ENCODE measurements around the gene PLA2G4D. TPM values are rescaled to one million over a fixed set of nuclear protein-coding genes. Genes with fewer than 3 reads are reported as not detected.
A peak's percentile ranks its signal among the peaks of the same experiment; 100 is the strongest.

PLA2G4D gene
- total RNA-seq, 1 donor from 2014 or later: not detected

GRCh38 chr15:42139596-42139995, 45.2 kb upstream of the PLA2G4D start:
- TF ChIP-seq, protein P1, sequence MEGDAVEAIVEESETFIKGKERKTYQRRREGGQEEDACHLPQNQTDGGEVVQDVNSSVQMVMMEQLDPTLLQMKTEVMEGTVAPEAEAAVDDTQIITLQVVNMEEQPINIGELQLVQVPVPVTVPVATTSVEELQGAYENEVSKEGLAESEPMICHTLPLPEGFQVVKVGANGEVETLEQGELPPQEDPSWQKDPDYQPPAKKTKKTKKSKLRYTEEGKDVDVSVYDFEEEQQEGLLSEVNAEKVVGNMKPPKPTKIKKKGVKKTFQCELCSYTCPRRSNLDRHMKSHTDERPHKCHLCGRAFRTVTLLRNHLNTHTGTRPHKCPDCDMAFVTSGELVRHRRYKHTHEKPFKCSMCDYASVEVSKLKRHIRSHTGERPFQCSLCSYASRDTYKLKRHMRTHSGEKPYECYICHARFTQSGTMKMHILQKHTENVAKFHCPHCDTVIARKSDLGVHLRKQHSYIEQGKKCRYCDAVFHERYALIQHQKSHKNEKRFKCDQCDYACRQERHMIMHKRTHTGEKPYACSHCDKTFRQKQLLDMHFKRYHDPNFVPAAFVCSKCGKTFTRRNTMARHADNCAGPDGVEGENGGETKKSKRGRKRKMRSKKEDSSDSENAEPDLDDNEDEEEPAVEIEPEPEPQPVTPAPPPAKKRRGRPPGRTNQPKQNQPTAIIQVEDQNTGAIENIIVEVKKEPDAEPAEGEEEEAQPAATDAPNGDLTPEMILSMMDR (IDR thresholded peaks at IDR 0.05; ENCODE audit: insufficient read depth, low read length, poor library complexity, severe bottlenecking): no peak
- H3K36me3 ChIP-seq (ENCODE audit: control insufficient read depth, insufficient read depth, low read length): no peaks in the 10 kb centered on the region
- no peak overlapping the region for H3K4me3 ChIP-seq (ENCODE audit: low read depth, low read length)
- H3K27me3 ChIP-seq (ENCODE audit: control insufficient read depth, insufficient read depth, low read length): peaks cover 7% of the 10 kb centered on the region
- no peak for DNase-seq (ENCODE audit: low read depth)

DNA sequence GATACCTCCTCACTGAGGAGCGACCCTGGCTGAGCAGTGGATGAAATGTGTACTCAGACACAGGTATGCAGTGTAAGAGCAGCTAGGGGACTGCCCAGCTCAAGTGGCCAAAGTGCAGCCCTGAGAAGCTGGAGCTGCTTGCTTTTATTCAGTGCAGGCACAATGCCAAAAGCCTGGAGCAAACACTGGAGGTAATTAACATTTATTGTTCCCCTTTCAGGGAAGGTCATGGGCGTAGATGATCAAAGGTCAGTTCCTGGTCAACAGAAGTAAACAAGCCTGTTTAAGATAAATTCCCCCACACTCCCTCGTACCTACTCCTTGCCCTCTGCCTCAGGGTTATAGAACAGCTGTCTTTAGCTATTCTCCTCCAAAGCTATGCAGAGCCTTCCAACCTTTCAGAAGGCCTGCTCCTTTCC, 44.6 kb upstream of the PLA2G4D start:
- H3K4me3 ChIP-seq (ENCODE audit: low read depth, low read length): no peak overlapping the region
- TF ChIP-seq, protein P1 (IDR thresholded peaks at IDR 0.05; ENCODE audit: insufficient read depth, low read length, poor library complexity, severe bottlenecking): no peak
- no peaks in the 10 kb centered on the region for H3K36me3 ChIP-seq (ENCODE audit: control insufficient read depth, insufficient read depth, low read length)
- DNase-seq (ENCODE audit: low read depth): no peak
- peaks cover 4% of the 10 kb centered on the region for H3K27me3 ChIP-seq (ENCODE audit: control insufficient read depth, insufficient read depth, low read length)

DNA sequence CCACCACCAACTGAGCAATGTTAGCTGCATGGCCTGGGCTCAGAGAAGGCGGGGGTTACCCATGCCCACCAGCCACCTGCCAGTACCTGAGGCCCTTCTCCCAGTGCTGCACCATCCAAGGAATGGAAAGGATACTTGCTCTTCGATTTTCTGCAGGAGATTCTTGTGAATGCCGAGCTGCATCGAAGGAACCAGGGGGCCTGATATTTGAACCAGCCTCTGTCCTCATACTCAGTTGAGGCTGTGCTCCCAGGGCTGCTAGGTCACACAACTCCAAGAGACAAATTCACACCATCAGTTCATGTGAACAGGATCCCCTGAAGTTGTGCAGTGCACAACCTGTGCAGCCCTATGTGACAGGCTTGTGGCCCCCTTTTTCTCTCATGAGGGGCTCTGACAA, 44.0 kb upstream of the PLA2G4D start:
- H3K27me3 ChIP-seq (ENCODE audit: control insufficient read depth, insufficient read depth, low read length): peaks cover 4% of the 10 kb centered on the region
- H3K4me3 ChIP-seq (ENCODE audit: low read depth, low read length): no peak overlapping the region
- TF ChIP-seq, protein P1 (IDR thresholded peaks at IDR 0.05; ENCODE audit: insufficient read depth, low read length, poor library complexity, severe bottlenecking): no peak
- no peak for DNase-seq (ENCODE audit: low read depth)
- no peaks in the 10 kb centered on the region for H3K36me3 ChIP-seq (ENCODE audit: control insufficient read depth, insufficient read depth, low read length)

GRCh38 chr15:42137461-42138261, 43.3 kb upstream of the PLA2G4D start:
- Histone ChIP-seq H3K4me3 (ENCODE audit: low read depth, low read length) (no peak overlapping the region), H3K36me3 (ENCODE audit: control insufficient read depth, insufficient read depth, low read length) (no peaks in the 10 kb centered on the region), H3K27me3 (ENCODE audit: control insufficient read depth, insufficient read depth, low read length) (peaks cover 4% of the 10 kb centered on the region)
- TF ChIP-seq, protein P1 (IDR thresholded peaks at IDR 0.05; ENCODE audit: insufficient read depth, low read length, poor library complexity, severe bottlenecking): peak; percentile 51
- peak; percentile 12 for DNase-seq (ENCODE audit: low read depth)

DNA sequence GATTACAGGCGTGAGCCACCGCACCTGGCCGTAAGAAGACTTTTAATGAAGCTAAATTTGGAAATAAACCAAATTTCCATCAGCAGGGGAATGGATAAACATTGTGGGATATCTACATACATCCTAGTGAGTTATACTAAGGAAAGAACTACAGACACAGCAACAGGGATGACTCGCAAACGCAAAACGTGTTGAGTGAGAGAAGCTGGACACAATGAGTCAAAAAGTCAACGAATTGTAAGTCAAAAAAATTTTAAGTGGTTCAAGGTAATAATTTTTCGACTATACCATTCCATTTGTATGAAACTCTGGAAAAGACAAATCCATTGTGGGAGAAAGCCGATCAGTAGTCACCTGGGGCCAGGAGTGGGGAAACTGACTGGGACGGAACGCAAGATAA, 42.2 kb upstream of the PLA2G4D start:
- no peak overlapping the region for H3K4me3 ChIP-seq (ENCODE audit: low read depth, low read length)
- no peaks in the 10 kb centered on the region for H3K36me3 ChIP-seq (ENCODE audit: control insufficient read depth, insufficient read depth, low read length)
- TF ChIP-seq, protein P1 (IDR thresholded peaks at IDR 0.05; ENCODE audit: insufficient read depth, low read length, poor library complexity, severe bottlenecking): no peak
- peaks cover 6% of the 10 kb centered on the region for H3K27me3 ChIP-seq (ENCODE audit: control insufficient read depth, insufficient read depth, low read length)
- no peak for DNase-seq (ENCODE audit: low read depth)

- H3K36me3 ChIP-seq (ENCODE audit: control insufficient read depth, insufficient read depth, low read length): no peaks in the 10 kb centered on the region
- peaks cover 4% of the 10 kb centered on the region for H3K27me3 ChIP-seq (ENCODE audit: control insufficient read depth, insufficient read depth, low read length)
- TF ChIP-seq, protein P1 (IDR thresholded peaks at IDR 0.05; ENCODE audit: insufficient read depth, low read length, poor library complexity, severe bottlenecking): no peak
- DNase-seq (ENCODE audit: low read depth): no peak
- no peak overlapping the region for H3K4me3 ChIP-seq (ENCODE audit: low read depth, low read length)
Observed at GRCh38 chr15:42135351-42135750, 41.0 kb upstream of the PLA2G4D start.

Measured in kidney epithelial cell (primary cell).